ENCODE measurements around the gene GPANK1.

The GPANK1 gene

GRCh38 chr6:31634969-31635575 lies 29.7 kb downstream of the GPANK1 start:
- TF ChIP-seq CTCF (IDR thresholded peaks at IDR 0.05; ENCODE audit: extremely low read depth, missing control alignments): no peak
- no peak for DNase-seq (ENCODE audit: low spot score)

DNA sequence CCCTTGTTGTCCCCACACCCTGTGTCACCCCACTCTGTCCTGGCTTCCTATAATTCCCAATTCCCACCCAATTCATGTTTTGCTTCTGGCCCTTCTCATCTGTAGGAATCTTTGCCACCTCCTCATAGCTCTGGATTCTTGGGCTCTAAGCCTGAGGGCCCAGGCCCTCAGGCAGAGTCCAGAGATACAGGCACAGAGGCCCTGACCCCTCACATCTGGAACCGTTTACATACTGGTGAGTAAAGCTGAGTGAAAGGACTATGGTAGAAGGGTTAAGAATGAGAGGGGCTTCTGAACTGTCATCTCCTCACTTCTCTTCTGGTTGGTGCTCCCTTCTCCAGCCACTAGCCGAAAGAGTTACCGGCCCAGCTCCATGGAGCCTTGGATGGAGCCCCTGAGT lies 30.7 kb downstream of the GPANK1 start:
- no peak for DNase-seq (ENCODE audit: low spot score)
- TF ChIP-seq CTCF (IDR thresholded peaks at IDR 0.05; ENCODE audit: extremely low read depth, missing control alignments): no peak

DNA sequence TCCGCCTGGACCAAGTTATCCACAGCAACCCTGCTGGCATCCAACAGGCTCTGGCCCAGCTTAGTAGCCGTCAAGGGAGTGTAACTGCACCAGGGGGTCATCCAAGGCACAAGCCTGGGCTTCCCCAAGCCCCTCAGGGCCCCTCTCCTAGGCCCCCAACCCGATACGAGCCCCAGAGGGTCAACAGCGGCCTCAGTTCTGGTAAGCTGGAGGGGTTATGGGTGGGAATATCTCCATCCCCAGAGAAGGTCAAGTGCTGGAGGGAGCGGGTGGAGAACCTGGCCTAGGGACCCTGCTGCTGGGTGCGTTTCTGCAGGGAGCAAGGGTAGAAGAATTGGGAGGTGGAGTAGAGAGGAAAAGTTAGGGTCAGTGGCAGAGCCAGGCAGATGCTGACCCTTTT lies 31.4 kb downstream of the GPANK1 start:
- no peak for TF ChIP-seq CTCF (IDR thresholded peaks at IDR 0.05; ENCODE audit: extremely low read depth, missing control alignments)
- no peak for DNase-seq (ENCODE audit: low spot score)

DNA sequence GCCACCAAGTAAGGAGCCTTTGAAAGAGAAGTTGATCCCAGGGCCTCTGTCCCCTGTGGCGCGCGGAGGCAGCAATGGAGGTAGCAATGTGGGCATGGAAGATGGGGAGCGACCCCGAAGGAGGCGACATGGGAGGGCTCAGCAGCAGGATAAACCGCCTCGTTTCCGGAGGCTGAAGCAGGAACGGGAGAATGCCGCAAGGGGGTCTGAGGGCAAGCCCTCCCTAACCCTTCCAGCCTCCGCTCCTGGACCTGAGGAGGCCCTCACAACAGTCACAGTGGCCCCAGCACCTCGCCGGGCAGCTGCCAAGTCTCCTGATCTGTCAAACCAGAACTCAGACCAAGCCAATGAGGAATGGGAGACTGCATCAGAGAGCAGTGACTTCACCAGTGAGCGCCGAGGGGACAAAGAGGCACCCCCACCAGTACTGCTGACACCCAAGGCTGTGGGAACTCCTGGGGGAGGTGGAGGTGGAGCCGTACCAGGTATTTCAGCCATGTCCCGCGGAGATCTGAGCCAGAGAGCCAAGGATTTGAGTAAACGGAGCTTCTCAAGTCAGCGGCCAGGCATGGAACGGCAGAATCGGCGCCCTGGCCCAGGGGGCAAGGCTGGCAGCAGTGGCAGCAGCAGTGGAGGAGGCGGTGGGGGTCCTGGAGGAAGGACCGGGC lies 32.4 kb downstream of the GPANK1 start:
- no peak for DNase-seq (ENCODE audit: low spot score)
- TF ChIP-seq CTCF (IDR thresholded peaks at IDR 0.05; ENCODE audit: extremely low read depth, missing control alignments): no peak

GRCh38 chr6:31631681-31632278 lies 33.0 kb downstream of the GPANK1 start:
- TF ChIP-seq CTCF (IDR thresholded peaks at IDR 0.05; ENCODE audit: extremely low read depth, missing control alignments): no peak
- no peak for DNase-seq (ENCODE audit: low spot score)

DNA sequence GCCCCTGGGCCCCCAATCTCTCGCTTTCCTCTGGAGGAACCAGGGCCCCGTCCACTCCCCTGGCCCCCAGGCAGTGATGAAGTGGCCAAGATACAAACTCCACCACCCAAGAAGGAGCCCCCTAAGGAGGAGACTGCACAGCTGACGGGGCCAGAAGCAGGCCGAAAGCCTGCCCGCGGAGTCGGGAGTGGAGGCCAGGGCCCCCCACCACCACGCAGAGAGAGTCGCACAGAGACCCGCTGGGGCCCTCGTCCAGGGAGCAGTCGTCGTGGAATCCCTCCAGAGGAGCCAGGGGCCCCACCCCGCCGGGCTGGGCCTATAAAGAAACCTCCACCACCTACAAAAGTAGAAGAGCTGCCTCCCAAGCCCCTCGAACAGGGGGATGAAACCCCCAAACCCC lies 33.6 kb downstream of the GPANK1 start:
- no peak for DNase-seq (ENCODE audit: low spot score)
- TF ChIP-seq CTCF (IDR thresholded peaks at IDR 0.05; ENCODE audit: extremely low read depth, missing control alignments): no peak

DNA sequence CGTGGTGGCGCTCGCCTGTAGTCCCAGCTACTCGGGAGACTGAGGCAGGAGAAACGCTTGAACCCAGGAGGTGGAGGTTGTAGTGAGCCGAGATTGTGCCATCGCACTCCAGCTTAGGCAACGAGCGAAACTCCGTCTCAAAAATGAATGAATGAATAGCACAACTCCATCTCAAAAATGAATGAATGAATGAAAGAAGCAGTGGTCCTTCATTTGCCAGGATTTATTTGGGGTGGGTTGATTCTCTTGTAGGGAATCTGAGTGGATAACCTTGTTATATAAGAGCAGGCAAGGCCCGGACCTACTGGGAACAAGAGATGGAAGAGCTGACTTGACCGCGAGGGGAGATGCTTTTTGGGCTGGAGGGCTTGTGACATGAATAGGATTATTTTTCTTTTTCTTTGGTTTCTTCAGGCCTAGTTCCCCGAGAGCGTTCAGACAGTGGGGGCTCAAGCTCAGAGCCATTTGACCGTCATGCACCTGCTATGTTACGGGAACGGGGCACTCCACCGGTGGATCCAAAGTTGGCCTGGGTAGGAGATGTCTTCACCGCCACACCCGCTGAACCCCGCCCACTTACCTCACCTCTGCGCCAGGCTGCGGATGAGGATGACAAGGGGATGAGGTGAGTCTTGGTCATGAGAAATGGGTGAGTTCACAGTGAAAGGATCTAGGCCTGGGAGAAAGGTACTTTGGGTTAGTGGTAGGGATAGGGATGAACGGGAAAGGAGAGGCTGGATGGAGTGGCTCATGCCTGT lies 34.4 kb downstream of the GPANK1 start:
- no peak for TF ChIP-seq CTCF (IDR thresholded peaks at IDR 0.05; ENCODE audit: extremely low read depth, missing control alignments)
- no peak for DNase-seq (ENCODE audit: low spot score)

Measured in GM20000 (cell line).